ENCODE measurements around the gene OTOS. TPM values are rescaled to one million over a fixed set of nuclear protein-coding genes. Genes with fewer than 3 reads are reported as not detected.

OTOS gene
- polyA plus RNA-seq, 1 experiment, result not detected

GRCh38 chr2:240167588-240167880 is 27.1 kb upstream of the OTOS start:
- ChIA-PET CTCF (no interaction called here), POLR2A (no interaction called here)
- DNase-seq (ENCODE audit: low read depth), result no peak

GRCh38 chr2:240166761-240167587 is 26.5 kb upstream of the OTOS start:
- TF ChIP-seq CTCF (IDR thresholded peaks at IDR 0.05; ENCODE audit: insufficient read depth, low read depth, low read length), result no peak
- CTCF ChIA-PET, result interaction anchor here (0.9 kb wide), 1 partner anchor 16 kb away, joined by 3 read pairs; no protein-coding TSS in a partner anchor
- 0 out of 2 replicates have a peak, but pooled peaks cover under 1% of the 10 kb centered on the region for H3K27me3 ChIP-seq (ENCODE audit: control insufficient read depth, insufficient read depth, low read length)

More at GRCh38 chr2:240167588-240167880, 27.1 kb upstream of the OTOS start:
- Histone ChIP-seq H3K36me3 (ENCODE audit: control insufficient read depth, insufficient read depth, low read length) (no peaks in the 10 kb centered on the region), H3K27me3 (ENCODE audit: control insufficient read depth, insufficient read depth, low read length) (0 out of 2 replicates have a peak, but pooled peaks cover 1% of the 10 kb centered on the region), H3K4me3 (ENCODE audit: low read depth, low read length) (no peak overlapping the region)
- no peak for TF ChIP-seq CTCF (IDR thresholded peaks at IDR 0.05; ENCODE audit: insufficient read depth, low read depth, low read length)

GRCh38 chr2:240166191-240166590 is 25.7 kb upstream of the OTOS start:
- Histone ChIP-seq H3K27me3 (ENCODE audit: control insufficient read depth, insufficient read depth, low read length) (no peaks in the 10 kb centered on the region), H3K4me3 (ENCODE audit: low read depth, low read length) (no peak overlapping the region), H3K36me3 (ENCODE audit: control insufficient read depth, insufficient read depth, low read length) (no peaks in the 10 kb centered on the region)
- TF ChIP-seq CTCF (IDR thresholded peaks at IDR 0.05; ENCODE audit: insufficient read depth, low read depth, low read length), result no peak
- ChIA-PET CTCF (interaction anchor here (0.9 kb wide), 1 partner anchor 15 kb away, joined by 3 read pairs; no protein-coding TSS in a partner anchor), POLR2A (no interaction called here)
- DNase-seq (ENCODE audit: low read depth), result no peak

More at GRCh38 chr2:240166761-240167587, 26.5 kb upstream of the OTOS start:
- DNase-seq (ENCODE audit: low read depth), result no peak
- Histone ChIP-seq H3K36me3 (ENCODE audit: control insufficient read depth, insufficient read depth, low read length) (no peaks in the 10 kb centered on the region), H3K4me3 (ENCODE audit: low read depth, low read length) (no peak overlapping the region)
- POLR2A ChIA-PET, result no interaction called here

DNA sequence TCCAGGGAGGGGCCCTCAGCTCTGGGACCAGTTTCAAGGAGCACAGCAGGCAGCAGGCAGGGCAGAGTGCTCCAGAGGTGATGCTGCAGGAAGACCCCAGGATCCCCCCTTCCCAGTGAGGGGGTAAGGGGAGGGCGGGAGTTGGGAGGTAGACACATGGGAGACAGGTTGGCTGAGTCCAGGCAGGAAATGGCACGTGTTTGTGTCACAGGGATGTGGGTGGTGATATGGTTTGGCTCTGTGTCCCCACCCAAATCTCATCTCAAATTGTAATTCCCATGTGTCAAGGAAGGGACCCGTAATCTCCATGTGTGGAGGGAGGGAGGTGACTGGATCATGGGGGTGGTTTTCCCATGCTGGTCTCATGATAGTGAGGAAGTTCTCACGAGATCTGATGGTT is 25.2 kb upstream of the OTOS start:
- Histone ChIP-seq H3K36me3 (ENCODE audit: control insufficient read depth, insufficient read depth, low read length) (no peaks in the 10 kb centered on the region), H3K27me3 (ENCODE audit: control insufficient read depth, insufficient read depth, low read length) (no peaks in the 10 kb centered on the region), H3K4me3 (ENCODE audit: low read depth, low read length) (no peak overlapping the region)
- ChIA-PET CTCF (interaction anchor here (0.9 to 1.1 kb wide), 2 partner anchors 16 to 22 kb away, joined by 3 to 4 read pairs; no protein-coding TSS in a partner anchor), POLR2A (no interaction called here)
- DNase-seq (ENCODE audit: low read depth), result no peak
- TF ChIP-seq CTCF (IDR thresholded peaks at IDR 0.05; ENCODE audit: insufficient read depth, low read depth, low read length), result no peak

DNA sequence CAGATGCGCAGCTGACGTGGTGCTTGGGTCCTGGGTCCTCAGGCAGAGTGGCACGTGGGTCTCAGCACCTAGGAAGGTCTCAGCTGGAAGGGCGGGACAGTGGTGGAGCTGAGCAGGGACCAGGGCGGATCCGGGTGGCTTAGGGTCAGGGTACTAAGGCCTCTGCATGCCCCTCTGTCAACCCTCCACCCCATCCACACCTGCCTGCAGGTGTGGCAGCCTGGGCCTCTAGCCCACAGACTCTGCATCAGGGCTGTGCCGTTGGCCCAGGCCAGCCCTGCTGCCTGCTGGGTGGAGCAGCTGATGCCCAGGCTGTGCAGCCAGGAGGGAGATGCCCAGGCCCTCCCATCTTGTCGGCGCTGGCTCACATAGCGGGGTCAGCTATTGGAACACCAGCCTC is 24.6 kb upstream of the OTOS start:
- CTCF ChIA-PET, result interaction anchor here (0.9 to 1.1 kb wide), 2 partner anchors 15 to 21 kb away, joined by 3 to 4 read pairs; no protein-coding TSS in a partner anchor
- TF ChIP-seq CTCF (IDR thresholded peaks at IDR 0.05; ENCODE audit: insufficient read depth, low read depth, low read length), result no peak
- POLR2A ChIA-PET, result no interaction called here
- Histone ChIP-seq H3K4me3 (ENCODE audit: low read depth, low read length) (no peak overlapping the region), H3K36me3 (ENCODE audit: control insufficient read depth, insufficient read depth, low read length) (no peaks in the 10 kb centered on the region), H3K27me3 (ENCODE audit: control insufficient read depth, insufficient read depth, low read length) (no peaks in the 10 kb centered on the region)
- DNase-seq (ENCODE audit: low read depth), result no peak
